GM10248 (cell line): ENCODE results near the gene BTF3L4.
"Not testable (repeated sequence)": the region's sequence is repeated elsewhere in the genome, so short reads cannot be mapped to it uniquely, and the experiment has no call there.

Experiments used
- CTCF ChIA-PET: fragments of 300-600 bp; sonication (Branson Sonifier 250); formaldehyde crosslinking; extraction: SDS; loops from one replicate; lab custom pipeline; 2021; ENCODE audit warnings: antibody characterized with exemption; lab: Yijun Ruan, JAX
- POLR2A ChIA-PET: fragments of 350-650 bp; sonication (Branson Sonifier 250); formaldehyde crosslinking; extraction: SDS; loops from one replicate; lab custom pipeline; 2020; ENCODE audit warnings: antibody characterized with exemption; lab: Yijun Ruan, JAX
- DNase-seq: peaks from one replicate; pipeline ENCODE4 v3.0.0; 2012; ENCODE audit errors: extremely low spot score
- TF ChIP-seq, protein P1 (sequence below): IDR thresholded peaks from 2 replicates; pipeline ENCODE4 v1.5.1; 2012; ENCODE audit warnings: mild to moderate bottlenecking, low read depth; ENCODE audit errors: extremely low read depth, missing control alignments, control extremely low read depth

BTF3L4 gene

DNA sequence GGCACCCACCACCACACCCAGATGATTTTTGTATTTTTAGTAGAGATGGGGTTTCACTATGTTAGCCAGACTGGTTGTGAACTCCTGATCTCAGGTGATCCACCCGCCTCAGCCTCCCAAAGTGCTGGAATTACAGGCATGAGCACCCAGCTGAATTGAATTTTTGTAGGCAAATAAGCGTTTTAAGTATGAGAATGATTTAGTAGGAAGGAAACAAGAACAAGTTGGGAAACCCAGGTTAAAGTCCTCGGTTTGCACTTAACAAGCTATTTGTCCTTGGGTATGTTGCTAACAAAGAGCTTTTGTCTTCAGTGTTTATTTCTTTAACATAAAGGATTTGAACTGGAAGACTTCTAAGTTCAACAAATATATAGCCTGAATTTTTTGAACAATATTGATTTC is 23.9 kb downstream of the BTF3L4 start:
- TF ChIP-seq, protein P1, sequence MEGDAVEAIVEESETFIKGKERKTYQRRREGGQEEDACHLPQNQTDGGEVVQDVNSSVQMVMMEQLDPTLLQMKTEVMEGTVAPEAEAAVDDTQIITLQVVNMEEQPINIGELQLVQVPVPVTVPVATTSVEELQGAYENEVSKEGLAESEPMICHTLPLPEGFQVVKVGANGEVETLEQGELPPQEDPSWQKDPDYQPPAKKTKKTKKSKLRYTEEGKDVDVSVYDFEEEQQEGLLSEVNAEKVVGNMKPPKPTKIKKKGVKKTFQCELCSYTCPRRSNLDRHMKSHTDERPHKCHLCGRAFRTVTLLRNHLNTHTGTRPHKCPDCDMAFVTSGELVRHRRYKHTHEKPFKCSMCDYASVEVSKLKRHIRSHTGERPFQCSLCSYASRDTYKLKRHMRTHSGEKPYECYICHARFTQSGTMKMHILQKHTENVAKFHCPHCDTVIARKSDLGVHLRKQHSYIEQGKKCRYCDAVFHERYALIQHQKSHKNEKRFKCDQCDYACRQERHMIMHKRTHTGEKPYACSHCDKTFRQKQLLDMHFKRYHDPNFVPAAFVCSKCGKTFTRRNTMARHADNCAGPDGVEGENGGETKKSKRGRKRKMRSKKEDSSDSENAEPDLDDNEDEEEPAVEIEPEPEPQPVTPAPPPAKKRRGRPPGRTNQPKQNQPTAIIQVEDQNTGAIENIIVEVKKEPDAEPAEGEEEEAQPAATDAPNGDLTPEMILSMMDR = no peak
- CTCF ChIA-PET = interaction anchor here (2.1 kb wide), 1 partner anchor 10 kb away, joined by 7 read pairs; no protein-coding TSS in a partner anchor
- POLR2A ChIA-PET = interaction anchor here (0.7 kb wide), 1 partner anchor 28 kb away, joined by 4 read pairs; no protein-coding TSS in a partner anchor
- DNase-seq = no peak

DNA sequence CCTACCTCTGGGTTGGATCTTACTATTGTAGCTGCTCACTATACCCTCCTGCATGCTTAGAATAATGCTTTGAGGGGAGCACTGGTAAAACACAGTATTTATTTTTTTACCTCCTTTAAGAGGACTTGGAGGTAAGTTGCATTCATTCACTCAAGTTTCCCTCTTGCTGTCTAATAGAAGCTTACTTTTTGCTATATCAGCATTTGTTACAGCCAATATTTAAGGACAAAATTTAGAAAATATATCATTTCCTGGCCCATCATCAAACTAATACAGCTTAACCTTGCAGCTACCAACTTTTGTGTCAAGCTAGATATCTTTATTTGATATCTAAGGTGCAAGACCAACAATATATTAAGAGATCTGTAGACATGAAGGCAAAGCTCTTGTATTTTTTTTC is 31.8 kb downstream of the BTF3L4 start:
- CTCF ChIA-PET, POLR2A ChIA-PET, DNase-seq: not testable (repeated sequence)

DNA sequence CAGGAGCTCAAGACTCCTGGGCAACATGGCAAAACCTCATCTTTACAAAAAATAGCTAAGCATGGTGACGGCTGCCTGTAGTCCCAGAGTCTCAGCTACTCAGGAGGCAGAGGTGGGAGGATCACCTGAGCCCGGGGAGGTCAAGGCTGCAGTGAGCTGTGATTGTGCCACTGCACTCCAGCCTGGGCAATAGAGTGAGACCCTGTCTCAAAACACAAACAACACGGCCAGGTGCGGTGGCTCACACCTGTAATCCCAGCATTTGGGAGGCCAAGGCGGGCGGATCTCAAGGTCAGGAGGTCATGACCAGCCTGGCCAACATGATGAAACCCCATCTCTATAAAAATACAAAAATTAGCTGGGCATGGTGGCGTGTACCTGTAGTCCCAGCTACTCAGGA is 38.2 kb downstream of the BTF3L4 start:
- DNase-seq, POLR2A ChIA-PET: not testable (repeated sequence)
- CTCF ChIA-PET = interaction anchor here (1.0 to 1.2 kb wide), 2 partner anchors 8 to 10 kb away, joined by 3 read pairs; no protein-coding TSS in a partner anchor

DNA sequence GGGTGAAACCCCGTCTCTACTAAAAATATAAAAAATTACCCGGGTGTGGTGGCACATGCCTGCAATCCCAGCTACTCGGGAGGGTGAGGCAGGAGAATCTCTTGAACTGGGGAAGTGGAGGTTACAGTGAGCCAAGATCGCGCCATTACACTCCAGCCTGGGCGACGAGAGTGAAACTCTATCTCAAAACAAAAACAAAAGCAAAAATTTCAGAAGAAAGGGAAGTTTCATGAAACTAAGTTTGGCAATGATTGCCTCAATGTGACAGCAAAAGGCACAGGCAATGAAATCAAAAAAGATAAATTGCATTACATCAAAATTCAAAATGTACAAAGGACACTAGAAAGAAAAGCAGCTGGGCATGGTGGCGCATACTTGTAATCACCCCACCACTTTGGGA is 40.1 kb downstream of the BTF3L4 start:
- TF ChIP-seq, protein P1 = no peak
- POLR2A ChIA-PET = no interaction called here
- CTCF ChIA-PET = interaction anchor here (1.3 kb wide), 1 partner anchor 31 kb away, joined by 3 read pairs; no protein-coding TSS in a partner anchor
- DNase-seq = no peak

DNA sequence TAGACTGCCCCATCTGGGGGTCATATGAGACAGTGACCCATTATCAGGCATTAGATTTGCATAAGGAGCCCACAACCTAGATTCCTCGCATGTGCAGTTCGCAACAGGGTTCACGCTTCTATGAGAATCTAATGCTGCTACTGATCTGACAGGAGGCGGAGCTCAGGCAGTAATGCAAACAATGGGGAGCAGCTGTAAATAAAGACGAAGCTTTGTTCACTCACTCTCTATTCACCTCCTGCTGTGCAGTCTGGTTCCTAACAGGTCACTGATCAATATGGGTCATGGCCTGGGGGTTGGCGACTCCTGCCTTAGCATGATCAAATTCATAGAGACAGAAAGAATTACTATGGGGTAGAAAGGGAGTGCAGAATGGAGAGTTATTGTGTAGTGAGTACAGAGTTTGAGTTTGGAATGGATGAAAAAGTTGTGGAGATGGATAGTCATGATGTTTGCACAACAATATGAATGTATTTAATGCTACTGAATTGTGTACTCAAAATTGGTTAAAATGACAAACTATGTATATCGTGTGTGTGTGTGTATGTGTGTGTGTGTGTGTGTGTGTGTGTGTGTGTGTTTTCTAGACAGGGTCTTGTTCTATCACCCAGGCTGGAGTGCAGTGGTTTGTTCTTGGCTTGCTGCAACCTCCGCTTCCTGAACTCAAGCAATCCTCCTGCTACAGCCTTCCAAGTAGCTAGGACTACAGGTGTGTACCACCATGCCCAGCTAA is 42.2 kb downstream of the BTF3L4 start:
- DNase-seq = no peak
- ChIA-PET POLR2A (interaction anchor here (0.7 kb wide), 1 partner anchor 22 kb away, joined by 3 read pairs; no protein-coding TSS in a partner anchor), CTCF (interaction anchor here (0.9 kb wide), 1 partner anchor 198 kb away, joined by 3 read pairs; no protein-coding TSS in a partner anchor)
- TF ChIP-seq, protein P1 = no peak

DNA sequence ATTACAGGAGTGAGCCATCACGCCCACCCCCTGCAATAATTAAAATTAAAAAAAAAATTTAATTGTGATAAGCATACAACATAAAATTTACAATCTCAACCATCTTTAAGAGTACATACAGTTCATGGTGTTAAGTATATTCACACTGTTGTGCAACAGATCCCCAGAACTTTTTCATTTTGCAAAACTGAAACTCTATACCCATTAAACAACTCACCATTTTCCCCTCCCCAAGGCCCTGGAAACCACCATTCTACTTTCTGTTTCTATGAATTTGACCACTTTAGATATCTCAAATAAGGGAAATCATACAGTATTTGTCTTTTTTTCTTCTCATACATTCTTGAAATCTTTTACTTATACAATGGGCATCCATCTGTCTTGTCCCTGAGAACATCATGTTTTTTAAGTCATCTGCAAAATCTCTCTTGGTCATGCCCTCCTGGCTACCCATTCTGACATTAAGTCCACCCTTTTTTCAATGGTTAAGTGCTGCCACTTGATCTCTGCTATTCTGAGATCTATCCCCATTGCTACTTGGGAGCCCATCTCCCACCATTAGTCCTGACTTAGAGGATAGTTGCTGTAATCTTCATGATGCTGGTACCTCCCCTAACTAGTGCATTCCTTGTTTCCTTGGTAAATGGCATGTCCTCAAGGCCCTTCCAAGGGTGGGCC is 46.4 kb downstream of the BTF3L4 start:
- POLR2A ChIA-PET = no interaction called here
- no peak for DNase-seq
- TF ChIP-seq, protein P1 = no peak
- CTCF ChIA-PET = no interaction called here

DNA sequence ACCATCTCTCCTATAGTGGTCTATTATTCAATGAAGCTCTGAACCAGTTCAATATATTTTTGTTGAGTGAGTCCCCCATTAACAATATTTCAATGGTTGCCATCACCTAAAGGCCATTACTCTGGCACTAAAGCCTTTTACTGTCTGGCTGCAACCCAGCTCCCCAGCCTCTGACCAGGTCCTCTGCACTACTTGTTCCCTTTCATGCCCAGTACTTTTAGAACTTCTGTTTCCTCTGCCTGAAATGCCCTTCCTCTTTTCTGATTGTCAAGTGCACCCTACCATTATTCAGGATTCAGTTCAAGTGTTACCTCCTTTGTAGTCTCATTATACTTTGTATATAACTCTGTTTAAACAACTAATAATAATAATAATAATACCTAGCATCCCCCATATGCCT is 55.4 kb downstream of the BTF3L4 start:
- DNase-seq = no peak
- TF ChIP-seq, protein P1 = no peak
- POLR2A ChIA-PET = interaction anchor here (1.0 kb wide), 1 partner anchor 12 kb away, joined by 3 read pairs; no protein-coding TSS in a partner anchor

More for the DNA sequence above, 55.4 kb downstream of the BTF3L4 start:
- CTCF ChIA-PET = interaction anchor here (0.6 to 1.4 kb wide), 4 partner anchors 10 to 1112 kb away, joined by 3 read pairs; no protein-coding TSS in a partner anchor
